HEK293T (cell line): ENCODE data around the gene TNS3.

Source experiments
- BHLHE40 ChIP-seq: fragments of 450-650 bp; IDR thresholded peaks from 2 replicates; pipeline ENCODE4 v1.6.1; 2016; ENCODE audit warnings: mild to moderate bottlenecking, moderate library complexity, borderline replicate concordance
- ELF4 ChIP-seq: fragments of 450-650 bp; IDR thresholded peaks from 2 replicates; pipeline ENCODE4 v1.6.1; 2017; ENCODE audit warnings: antibody characterized with exemption
- FOXA1 ChIP-seq: fragments of 450-650 bp; IDR thresholded peaks from 2 replicates; pipeline ENCODE4 v1.6.1; 2016; ENCODE audit warnings: mild to moderate bottlenecking
- FOXM1 ChIP-seq: fragments of 450-650 bp; IDR thresholded peaks from 2 replicates; pipeline ENCODE4 v1.6.1; 2017; ENCODE audit warnings: mild to moderate bottlenecking, borderline replicate concordance
- HDGF ChIP-seq: fragments of 450-650 bp; IDR thresholded peaks from 2 replicates; pipeline ENCODE4 v1.6.1; 2017; ENCODE audit warnings: antibody characterized with exemption, borderline replicate concordance
- NFRKB ChIP-seq: fragments of 450-650 bp; IDR thresholded peaks from 2 replicates; pipeline ENCODE4 v1.6.1; 2016; ENCODE audit warnings: mild to moderate bottlenecking, moderate library complexity
- SP1 ChIP-seq: fragments of 450-650 bp; IDR thresholded peaks from 2 replicates; pipeline ENCODE4 v1.6.1; 2017
- SUZ12 ChIP-seq: fragments of 450-650 bp; IDR thresholded peaks from 2 replicates; pipeline ENCODE4 v1.6.1; 2016; ENCODE audit warnings: mild to moderate bottlenecking
- TARDBP ChIP-seq: fragments of 450-650 bp; IDR thresholded peaks from 2 replicates; pipeline ENCODE4 v1.6.1; 2016
- ZNF384 ChIP-seq: fragments of 450-650 bp; IDR thresholded peaks from 2 replicates; pipeline ENCODE4 v1.6.1; 2016
- TF ChIP-seq, protein P1 (sequence below): fragments of 450-650 bp; IDR thresholded peaks from 2 replicates; pipeline ENCODE4 v1.6.1; 2016

DNA sequence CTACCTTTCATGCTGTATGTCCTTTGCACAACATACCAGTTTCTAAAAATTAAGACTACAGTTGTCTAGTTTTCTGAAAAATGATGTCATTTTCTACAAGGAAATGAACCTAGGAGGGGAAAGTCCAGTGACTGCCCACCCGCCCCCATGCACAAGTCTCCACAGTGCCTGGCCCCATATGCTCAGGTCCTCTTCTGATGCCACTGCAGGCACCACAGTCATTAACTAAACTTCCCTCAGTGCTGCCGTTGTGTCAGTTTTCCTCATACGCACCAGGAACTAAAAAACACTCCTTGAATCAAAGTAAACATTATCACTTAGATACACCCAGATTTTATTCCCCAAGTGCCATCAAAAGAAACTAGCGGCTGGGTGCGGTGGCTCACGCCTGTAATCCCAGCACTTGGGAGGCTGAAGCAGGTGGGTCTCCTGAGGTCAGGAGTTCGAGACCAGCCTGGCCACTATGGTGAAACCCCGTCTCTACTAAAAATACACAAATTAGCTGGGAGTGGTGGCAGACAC is 6.9 kb upstream of the TNS3 start:
- TF ChIP-seq SUZ12 (no peak), BHLHE40 (no peak), FOXM1 (no peak), SP1 (no peak), FOXA1 (no peak), ZNF384 (no peak), TARDBP (no peak), NFRKB (no peak), HDGF (no peak), ELF4 (no peak)
- TF ChIP-seq, protein P1, sequence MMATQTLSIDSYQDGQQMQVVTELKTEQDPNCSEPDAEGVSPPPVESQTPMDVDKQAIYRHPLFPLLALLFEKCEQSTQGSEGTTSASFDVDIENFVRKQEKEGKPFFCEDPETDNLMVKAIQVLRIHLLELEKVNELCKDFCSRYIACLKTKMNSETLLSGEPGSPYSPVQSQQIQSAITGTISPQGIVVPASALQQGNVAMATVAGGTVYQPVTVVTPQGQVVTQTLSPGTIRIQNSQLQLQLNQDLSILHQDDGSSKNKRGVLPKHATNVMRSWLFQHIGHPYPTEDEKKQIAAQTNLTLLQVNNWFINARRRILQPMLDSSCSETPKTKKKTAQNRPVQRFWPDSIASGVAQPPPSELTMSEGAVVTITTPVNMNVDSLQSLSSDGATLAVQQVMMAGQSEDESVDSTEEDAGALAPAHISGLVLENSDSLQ, result no peak
